ENCODE measurements around the gene QSOX1.
A peak's percentile ranks its signal among the peaks of the same experiment; 100 is the strongest.

Gene QSOX1

DNA sequence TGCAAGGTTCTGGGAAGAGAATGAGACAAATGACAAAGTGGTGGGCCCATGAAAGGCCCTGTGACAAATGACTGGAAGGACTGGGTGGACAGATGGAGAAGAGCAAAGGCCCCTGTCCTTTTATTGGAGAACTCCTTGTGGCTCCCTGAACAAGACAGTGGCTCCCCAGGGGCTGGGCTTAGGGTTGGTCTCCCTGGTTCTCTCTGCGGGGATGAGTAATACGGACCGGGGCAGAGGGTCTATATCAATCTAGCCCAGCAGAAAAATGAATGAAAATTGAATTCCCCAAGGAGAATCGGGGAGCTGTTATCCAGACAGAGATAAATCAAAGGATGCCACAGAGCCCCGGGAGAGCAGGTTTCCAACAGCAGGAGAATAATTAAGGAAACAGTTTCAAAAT, 70.2 kb downstream of the QSOX1 start:
- H3K36me3 ChIP-seq (ENCODE audit: insufficient read depth, low read length) = no peaks in the 10 kb centered on the region
- peaks cover 3% of the 10 kb centered on the region for H3K4me1 ChIP-seq (ENCODE audit: insufficient read depth, low read length)
- H3K9me3 ChIP-seq (ENCODE audit: low read length) = no peaks in the 10 kb centered on the region
- H3K4me3 ChIP-seq (ENCODE audit: low read length) = no peak overlapping the region
- H2AFZ ChIP-seq (ENCODE audit: low read depth, low read length) = no peak overlapping the region
- H3K27me3 ChIP-seq (ENCODE audit: insufficient read depth, low read length) = peaks cover 72% of the 10 kb centered on the region

DNA sequence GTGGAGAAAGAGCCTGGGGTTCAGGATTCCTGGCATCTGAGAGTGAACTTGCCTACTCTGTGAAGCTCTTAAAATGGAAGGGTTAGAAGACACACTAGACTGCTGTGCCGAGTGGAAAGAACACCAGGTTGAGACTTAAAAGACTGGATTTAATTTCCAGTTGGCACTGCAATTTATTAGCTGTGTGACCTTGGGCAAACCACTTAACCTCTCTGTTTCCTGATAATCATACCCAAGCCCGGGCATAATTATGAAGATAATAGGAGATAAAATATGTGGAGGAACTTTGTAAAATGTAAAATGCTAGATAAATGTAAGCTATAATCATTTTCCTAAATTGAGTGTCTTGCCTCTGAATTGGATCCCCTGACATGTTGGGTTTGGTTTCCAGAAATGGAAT, 70.7 kb downstream of the QSOX1 start:
- Histone ChIP-seq H2AFZ (ENCODE audit: low read depth, low read length) (no peak overlapping the region), H3K9me3 (ENCODE audit: low read length) (no peaks in the 10 kb centered on the region), H3K4me3 (ENCODE audit: low read length) (no peak overlapping the region), H3K27me3 (ENCODE audit: insufficient read depth, low read length) (peaks cover 67% of the 10 kb centered on the region), H3K4me1 (ENCODE audit: insufficient read depth, low read length) (peaks cover 6% of the 10 kb centered on the region), H3K36me3 (ENCODE audit: insufficient read depth, low read length) (no peaks in the 10 kb centered on the region)

DNA sequence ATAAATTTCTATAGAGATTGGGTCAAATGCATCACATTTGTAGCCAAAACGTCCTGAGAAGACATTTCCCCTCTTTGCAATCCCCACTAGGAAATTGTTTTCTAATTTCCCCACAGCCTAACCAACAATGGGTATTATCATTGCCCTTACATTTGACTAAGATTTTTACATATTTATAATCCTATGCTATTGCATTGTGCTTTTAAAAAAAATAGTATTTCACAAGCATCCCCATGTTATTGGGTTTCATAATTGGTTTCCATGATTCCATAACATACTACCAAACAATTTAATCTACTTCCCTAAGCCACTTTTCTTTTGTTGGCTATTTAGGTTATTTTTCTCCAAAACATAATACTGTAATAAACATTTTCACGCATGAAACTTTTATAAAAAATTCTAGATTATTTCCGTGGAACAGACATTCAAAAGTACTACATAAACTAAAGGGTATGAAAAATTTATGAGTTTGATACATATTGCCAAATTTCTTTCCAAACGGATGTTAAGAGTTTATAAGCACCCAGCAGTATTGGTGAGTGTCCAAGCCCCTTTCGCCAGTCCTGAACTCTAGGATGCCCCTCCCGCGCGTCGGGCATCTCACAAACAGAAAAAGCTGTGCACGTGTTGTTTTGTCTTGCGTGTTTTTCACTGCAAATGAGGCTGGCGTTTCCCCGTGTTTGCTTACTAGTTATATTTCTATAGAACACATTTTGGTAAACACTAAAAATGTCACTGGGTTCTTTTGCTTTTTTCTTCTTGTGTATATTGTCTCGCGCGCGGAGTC, 73.4 kb downstream of the QSOX1 start:
- Histone ChIP-seq H3K27me3 (ENCODE audit: insufficient read depth, low read length) (peaks cover 73% of the 10 kb centered on the region), H3K4me3 (ENCODE audit: low read length) (no peak overlapping the region), H2AFZ (ENCODE audit: low read depth, low read length) (no peak overlapping the region), H3K36me3 (ENCODE audit: insufficient read depth, low read length) (no peaks in the 10 kb centered on the region), H3K9me3 (ENCODE audit: low read length) (no peaks in the 10 kb centered on the region), H3K4me1 (ENCODE audit: insufficient read depth, low read length) (peaks cover 20% of the 10 kb centered on the region)

DNA sequence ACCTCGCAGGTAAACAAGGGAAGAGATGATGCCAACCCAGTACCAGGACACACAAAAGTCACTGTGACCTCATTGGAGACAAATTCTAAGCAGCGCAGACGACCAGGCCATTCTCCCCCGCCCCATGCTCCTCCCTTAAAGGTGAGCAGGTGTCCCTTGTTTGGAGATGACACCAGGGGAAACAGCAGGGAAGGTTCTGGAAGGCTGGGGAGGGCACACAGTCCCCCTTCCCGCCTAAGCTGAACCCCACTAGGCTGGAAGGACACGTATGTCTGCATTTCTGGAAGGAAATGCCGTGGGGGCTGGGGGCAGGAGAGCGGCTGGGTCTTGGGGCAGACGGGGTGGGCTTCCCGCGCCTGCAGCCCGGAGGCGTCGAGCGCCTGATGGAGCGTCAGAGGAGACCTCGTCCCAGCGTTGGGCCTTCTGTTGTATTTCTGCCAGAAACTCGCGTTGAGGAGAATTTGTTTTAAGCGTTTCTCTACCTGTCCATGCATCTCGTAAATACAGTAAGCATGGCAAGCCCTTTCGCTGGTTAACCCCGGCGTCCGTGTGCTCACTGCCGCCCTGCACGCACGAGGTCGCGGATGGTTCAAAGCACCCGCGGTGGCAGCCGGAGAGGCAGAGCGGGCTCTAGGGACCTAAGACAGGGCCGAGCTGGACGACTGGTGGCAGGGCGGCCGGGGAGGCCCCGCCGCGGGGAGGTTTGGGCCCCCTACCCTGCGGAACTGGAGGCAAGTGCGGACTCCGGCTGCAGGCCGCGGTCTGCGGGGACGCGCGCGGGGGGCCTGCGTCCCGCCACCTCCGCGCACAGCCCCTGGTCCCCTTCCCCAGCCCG, 74.2 kb downstream of the QSOX1 start:
- H3K4me3 ChIP-seq (ENCODE audit: low read length) = peak overlapping the region; percentile 53
- no peaks in the 10 kb centered on the region for H3K9me3 ChIP-seq (ENCODE audit: low read length)
- H2AFZ ChIP-seq (ENCODE audit: low read depth, low read length) = peak overlapping the region; percentile 94
- peaks cover 78% of the 10 kb centered on the region for H3K27me3 ChIP-seq (ENCODE audit: insufficient read depth, low read length)
- peaks cover 20% of the 10 kb centered on the region for H3K4me1 ChIP-seq (ENCODE audit: insufficient read depth, low read length)
- no peaks in the 10 kb centered on the region for H3K36me3 ChIP-seq (ENCODE audit: insufficient read depth, low read length)

DNA sequence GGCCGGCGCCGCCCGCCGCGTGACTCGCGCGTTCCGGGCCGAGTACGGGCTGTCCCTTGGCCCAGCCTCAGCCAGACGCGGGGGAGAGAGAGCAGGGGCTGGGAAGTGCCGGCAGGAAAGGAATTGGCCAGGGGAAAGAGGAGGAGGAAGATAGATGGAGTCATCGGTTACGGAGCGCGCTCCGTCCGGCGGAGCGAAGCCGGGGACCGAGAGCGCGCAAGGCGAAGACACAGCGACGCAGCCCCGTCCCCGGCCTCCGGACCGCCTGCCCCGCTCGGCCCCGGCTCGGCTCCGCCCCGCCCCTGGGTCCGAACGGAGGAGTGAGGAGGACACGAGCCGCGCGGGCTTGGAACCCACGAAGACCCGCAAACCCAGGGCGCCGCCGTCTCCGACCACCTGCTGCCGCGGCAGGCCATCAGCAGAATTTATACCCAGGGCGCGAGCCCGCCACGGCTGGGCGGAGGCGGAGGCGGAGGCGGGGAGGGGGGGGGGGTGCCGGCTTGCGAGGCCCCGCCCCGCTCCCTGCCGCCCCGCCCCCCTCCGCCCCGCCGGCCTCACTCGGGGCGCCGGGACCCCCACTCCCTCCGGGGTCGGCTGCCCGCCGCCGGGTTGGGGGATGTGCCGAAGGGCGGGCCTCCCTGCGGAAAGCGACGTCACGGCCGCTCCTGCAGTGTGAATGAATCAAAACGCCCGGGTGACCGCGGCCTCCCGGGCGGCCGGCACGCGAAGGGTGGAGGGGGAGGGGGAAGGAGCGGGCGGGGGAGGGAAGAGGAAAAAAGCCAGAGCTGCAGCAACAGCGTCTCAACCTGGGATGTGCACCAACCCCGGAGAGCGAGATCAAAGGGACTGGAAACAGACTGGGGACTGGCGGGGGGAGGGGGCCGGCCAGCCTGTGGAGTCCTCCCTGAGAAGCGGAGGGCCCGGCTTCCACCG, 75.1 kb downstream of the QSOX1 start, which contains the start of gene LHX4:
LHX4 (plus strand) TSS at position 782 of the 933 bp plus-strand sequence. CDS start 266 bp downstream, outside the sequence.
- Histone ChIP-seq H3K4me1 (ENCODE audit: insufficient read depth, low read length) (peaks cover 26% of the 10 kb centered on the region), H3K36me3 (ENCODE audit: insufficient read depth, low read length) (no peaks in the 10 kb centered on the region), H3K9me3 (ENCODE audit: low read length) (no peaks in the 10 kb centered on the region), H2AFZ (ENCODE audit: low read depth, low read length) (peak within 1 kb of the TSS; percentile 99), H3K27me3 (ENCODE audit: insufficient read depth, low read length) (peaks cover 79% of the 10 kb centered on the region), H3K4me3 (ENCODE audit: low read length) (peak within 1 kb of the TSS; percentile 53)

DNA sequence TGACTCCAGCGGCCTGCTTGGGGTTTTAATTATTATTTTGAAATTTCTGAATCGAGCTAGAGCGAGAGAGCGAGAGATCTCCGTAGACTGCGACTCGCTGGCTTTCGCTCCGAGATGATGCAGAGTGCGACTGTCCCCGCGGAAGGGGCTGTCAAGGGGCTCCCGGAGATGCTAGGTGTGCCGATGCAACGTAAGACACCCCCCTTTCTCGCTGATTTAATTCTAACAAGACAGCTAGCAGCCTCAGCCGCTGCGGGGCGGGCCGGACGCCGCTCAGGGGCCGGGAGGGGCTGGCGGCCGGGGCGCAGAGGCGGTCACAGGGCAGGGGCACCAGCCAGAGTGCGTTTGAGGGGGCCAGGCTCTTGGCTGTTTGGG, 75.7 kb downstream of the QSOX1 start:
- H3K36me3 ChIP-seq (ENCODE audit: insufficient read depth, low read length) = no peaks in the 10 kb centered on the region
- H3K4me1 ChIP-seq (ENCODE audit: insufficient read depth, low read length) = peaks cover 29% of the 10 kb centered on the region
- peak overlapping the region; percentile 99 for H2AFZ ChIP-seq (ENCODE audit: low read depth, low read length)
- H3K4me3 ChIP-seq (ENCODE audit: low read length) = peak overlapping the region; percentile 53
- peaks cover 79% of the 10 kb centered on the region for H3K27me3 ChIP-seq (ENCODE audit: insufficient read depth, low read length)
- no peaks in the 10 kb centered on the region for H3K9me3 ChIP-seq (ENCODE audit: low read length)

DNA sequence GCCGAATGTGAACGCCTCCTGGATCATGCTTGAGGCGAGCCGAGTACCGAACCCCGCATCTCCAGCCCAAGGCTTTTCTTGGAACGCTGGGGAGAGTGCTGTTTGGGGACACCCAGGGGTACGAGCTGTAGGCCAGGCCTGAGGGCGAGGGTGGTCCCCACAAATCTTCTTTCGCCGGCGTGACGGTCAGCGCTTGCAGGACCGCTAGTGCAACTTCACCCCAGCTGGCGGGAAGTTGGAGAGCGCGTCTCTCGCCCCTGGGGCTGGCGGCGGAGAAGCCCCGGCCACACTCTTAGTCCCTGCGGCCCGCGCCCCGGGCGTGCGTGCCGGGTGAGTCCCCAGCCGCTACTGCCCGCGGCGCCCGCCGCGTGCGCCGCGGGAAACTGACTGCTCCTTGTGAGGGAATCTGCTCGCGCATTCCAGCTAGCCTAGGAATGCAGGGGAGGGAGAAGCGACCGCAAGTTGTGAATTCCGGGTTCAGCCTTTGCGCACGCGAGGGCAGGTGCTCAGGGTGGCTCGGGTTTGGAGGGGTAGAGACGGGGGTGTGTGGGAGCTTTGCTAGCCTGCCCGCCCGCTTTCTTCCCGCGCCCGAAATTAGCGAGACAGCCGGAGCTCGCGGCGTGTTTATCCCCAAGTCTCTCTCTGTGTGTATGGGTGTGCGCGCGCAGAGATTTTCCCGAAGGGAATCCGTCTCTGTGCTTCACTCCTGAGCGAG, 76.3 kb downstream of the QSOX1 start:
- peak overlapping the region; percentile 53 for H3K4me3 ChIP-seq (ENCODE audit: low read length)
- H3K36me3 ChIP-seq (ENCODE audit: insufficient read depth, low read length) = no peaks in the 10 kb centered on the region
- peaks cover 29% of the 10 kb centered on the region for H3K4me1 ChIP-seq (ENCODE audit: insufficient read depth, low read length)
- no peaks in the 10 kb centered on the region for H3K9me3 ChIP-seq (ENCODE audit: low read length)
- H2AFZ ChIP-seq (ENCODE audit: low read depth, low read length) = peak overlapping the region; percentile 99
- H3K27me3 ChIP-seq (ENCODE audit: insufficient read depth, low read length) = peaks cover 80% of the 10 kb centered on the region

DNA sequence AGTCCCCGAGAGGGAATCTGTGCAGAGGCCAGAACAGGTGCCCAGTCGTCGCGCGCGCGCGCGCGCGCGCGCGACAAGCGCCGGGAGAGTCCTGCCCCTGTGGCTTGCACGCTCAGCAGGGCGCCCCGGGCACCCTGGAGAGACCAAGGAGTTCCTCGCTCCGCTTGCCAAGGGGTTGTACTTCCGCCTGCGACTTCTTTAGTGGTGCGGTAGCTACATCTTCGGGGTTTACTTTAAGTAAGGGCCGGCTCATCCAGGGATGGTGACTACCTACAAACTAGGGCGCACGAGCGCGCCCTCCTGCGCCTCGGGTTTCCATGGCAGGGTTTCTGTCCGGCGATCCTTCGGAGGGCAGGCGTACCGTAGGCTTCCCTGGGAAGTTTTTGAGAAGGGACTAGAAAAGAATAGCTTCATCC, 76.8 kb downstream of the QSOX1 start:
- Histone ChIP-seq H3K36me3 (ENCODE audit: insufficient read depth, low read length) (no peaks in the 10 kb centered on the region), H3K4me1 (ENCODE audit: insufficient read depth, low read length) (peaks cover 29% of the 10 kb centered on the region), H2AFZ (ENCODE audit: low read depth, low read length) (peak overlapping the region; percentile 99), H3K27me3 (ENCODE audit: insufficient read depth, low read length) (peaks cover 80% of the 10 kb centered on the region), H3K9me3 (ENCODE audit: low read length) (no peaks in the 10 kb centered on the region), H3K4me3 (ENCODE audit: low read length) (peak overlapping the region; percentile 53)

DNA sequence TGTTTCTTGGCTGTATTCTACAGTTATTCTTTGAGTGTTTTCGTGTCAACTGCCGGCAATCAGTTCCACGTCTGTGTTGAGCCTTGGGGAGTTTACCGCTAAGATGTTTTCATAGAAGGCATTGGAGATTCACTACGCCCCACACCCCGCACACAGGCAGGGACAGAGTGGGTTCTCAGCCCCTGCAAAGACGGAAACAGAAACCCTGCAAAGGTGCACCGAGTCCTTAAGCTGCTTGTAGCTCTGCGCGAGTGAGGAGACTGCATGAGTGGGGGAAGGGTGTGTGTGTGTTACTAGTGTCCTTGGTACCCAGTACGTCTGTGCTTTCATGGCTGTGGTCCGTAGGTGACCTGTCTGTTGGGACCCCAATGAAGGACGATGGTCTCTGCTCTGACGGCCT, 77.3 kb downstream of the QSOX1 start:
- Histone ChIP-seq H3K9me3 (ENCODE audit: low read length) (no peaks in the 10 kb centered on the region), H3K4me3 (ENCODE audit: low read length) (peak overlapping the region; percentile 53), H2AFZ (ENCODE audit: low read depth, low read length) (no peak overlapping the region), H3K36me3 (ENCODE audit: insufficient read depth, low read length) (no peaks in the 10 kb centered on the region), H3K4me1 (ENCODE audit: insufficient read depth, low read length) (peaks cover 29% of the 10 kb centered on the region), H3K27me3 (ENCODE audit: insufficient read depth, low read length) (peaks cover 81% of the 10 kb centered on the region)

DNA sequence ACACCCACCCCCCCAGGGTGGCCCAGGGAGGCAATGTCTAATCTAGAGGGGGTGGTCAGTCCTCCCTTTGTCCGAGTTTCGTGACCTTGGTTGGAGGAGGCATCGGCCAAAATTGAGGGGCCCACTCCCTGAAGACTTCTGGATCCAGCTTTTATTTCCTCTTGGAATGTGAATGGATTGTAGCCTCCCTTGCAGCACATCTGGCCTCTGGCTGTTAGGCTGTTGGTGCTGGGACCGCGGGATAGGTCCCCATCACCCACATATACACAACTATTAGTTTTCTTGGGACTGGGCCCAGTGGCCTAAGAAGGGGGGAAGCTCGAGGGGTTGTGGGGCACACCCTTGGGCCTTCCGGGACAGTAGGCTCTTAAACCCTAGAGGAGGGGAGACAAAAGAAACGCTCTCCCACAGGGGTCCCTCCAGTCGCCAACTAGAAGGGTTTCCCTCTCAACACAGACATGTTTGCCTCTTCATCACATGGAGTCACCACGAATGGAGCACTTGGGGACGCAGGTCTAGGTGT, 77.9 kb downstream of the QSOX1 start:
- no peak overlapping the region for H2AFZ ChIP-seq (ENCODE audit: low read depth, low read length)
- H3K36me3 ChIP-seq (ENCODE audit: insufficient read depth, low read length) = no peaks in the 10 kb centered on the region
- H3K4me1 ChIP-seq (ENCODE audit: insufficient read depth, low read length) = peaks cover 29% of the 10 kb centered on the region
- H3K9me3 ChIP-seq (ENCODE audit: low read length) = no peaks in the 10 kb centered on the region
- H3K4me3 ChIP-seq (ENCODE audit: low read length) = no peak overlapping the region
- H3K27me3 ChIP-seq (ENCODE audit: insufficient read depth, low read length) = peaks cover 85% of the 10 kb centered on the region

DNA sequence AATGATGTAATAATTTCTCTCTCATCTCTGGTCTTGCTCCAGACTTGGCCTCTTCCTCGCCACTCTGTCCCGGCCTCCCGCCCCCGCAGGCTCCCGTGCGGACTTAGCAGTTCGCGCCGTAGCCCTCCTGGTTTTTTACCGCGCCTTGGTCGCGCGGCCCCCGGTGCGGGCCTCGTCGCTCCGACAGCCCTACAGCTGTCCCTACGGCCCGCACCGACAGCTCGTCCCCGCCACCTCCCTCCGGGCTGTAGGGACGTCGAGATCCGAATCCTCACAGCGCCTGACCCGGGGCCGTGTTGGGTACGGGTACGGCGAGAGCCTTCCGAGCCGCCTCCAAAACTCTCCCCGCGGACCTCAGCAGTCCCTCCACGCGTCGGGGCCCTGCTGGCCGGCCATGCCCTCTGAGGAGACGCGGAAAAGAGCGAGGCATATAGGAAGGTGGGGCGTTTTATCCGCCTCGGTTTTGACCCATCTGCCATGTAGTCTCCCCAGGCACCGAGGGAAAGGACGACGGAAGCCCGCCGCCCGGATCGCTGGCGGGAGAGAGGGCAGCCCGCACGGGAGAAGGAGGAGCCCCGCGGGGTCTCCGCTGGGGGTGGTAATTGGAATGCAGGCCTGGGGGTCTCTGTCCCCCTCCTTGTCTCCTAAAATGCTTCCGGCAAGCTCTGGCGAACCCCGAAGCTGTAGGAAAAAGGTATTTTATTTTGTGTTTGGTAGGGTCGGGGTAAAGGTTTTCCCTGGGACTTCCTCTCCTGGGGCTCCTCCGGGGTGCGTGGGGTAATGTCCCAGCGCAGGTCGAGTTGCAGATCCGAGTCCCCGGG, 78.7 kb downstream of the QSOX1 start:
- no peak overlapping the region for H2AFZ ChIP-seq (ENCODE audit: low read depth, low read length)
- H3K4me1 ChIP-seq (ENCODE audit: insufficient read depth, low read length) = peaks cover 29% of the 10 kb centered on the region
- no peaks in the 10 kb centered on the region for H3K36me3 ChIP-seq (ENCODE audit: insufficient read depth, low read length)

More for the DNA sequence above, 78.7 kb downstream of the QSOX1 start:
- no peaks in the 10 kb centered on the region for H3K9me3 ChIP-seq (ENCODE audit: low read length)
- H3K27me3 ChIP-seq (ENCODE audit: insufficient read depth, low read length) = peaks cover 85% of the 10 kb centered on the region
- no peak overlapping the region for H3K4me3 ChIP-seq (ENCODE audit: low read length)

Measured in neuron (in vitro differentiated cells).